Activated naive CD4-positive, alpha-beta T cell treated with anti-CD3 and anti-CD28 coated beads, Interleukin-2, amount 50 U/mL, for 72 hours (primary cell): ENCODE measurements around the gene ZNF764. TPM values are rescaled to one million over a fixed set of nuclear protein-coding genes. Genes with fewer than 3 reads are reported as not detected.
A peak's percentile ranks its signal among the peaks of the same experiment; 100 is the strongest.

Source experiments
- ATAC-seq, 2 donors: fragments of 150-1000 bp; cut with Tn5 transposase; 2 replicates each; pipeline ENCODE4 v1.10.0; 2021; ENCODE audit warnings: mild to moderate bottlenecking in 2 of 2, moderate library complexity in 2 of 2
- DNase-seq, 2 donors: peaks; one replicate each; pipeline ENCODE4 v3.0.0; 2021 to 2022; ENCODE audit warnings: low spot score in 2 of 2
- H3K27ac Mint-ChIP-seq, 2 donors: one replicate each; pipeline ENCODE4 v1.8.0; 2022; ENCODE audit warnings: mild to moderate bottlenecking in 2 of 2, mixed read lengths in 2 of 2
- H3K36me3 Mint-ChIP-seq, 2 donors: one replicate each; pipeline ENCODE4 v1.8.0; 2022; ENCODE audit warnings: mixed read lengths in 2 of 2
- H3K9me3 Mint-ChIP-seq, 2 donors: one replicate each; pipeline ENCODE4 v1.8.0; 2022; ENCODE audit warnings: mixed read lengths in 2 of 2
- total RNA-seq, 2 donors: library from RNA; stranded (reverse); gene quantifications; one replicate each; pipeline ENCODE4 v1.2.3, GENCODE V29; 2022

The ZNF764 gene
- total RNA-seq, 2 donors from 2014 or later: 11.1 to 11.6 TPM

GRCh38 chr16:30581457-30581856, 23.3 kb upstream of the ZNF764 start:
- DNase-seq (no peak), ATAC-seq (no peak)
- no peak overlapping the region for H3K27ac Mint-ChIP-seq
- peaks cover 9 to 18% of the 10 kb centered on the region in 2 donors for H3K36me3 Mint-ChIP-seq
- no peaks in the 10 kb centered on the region for H3K9me3 Mint-ChIP-seq

DNA sequence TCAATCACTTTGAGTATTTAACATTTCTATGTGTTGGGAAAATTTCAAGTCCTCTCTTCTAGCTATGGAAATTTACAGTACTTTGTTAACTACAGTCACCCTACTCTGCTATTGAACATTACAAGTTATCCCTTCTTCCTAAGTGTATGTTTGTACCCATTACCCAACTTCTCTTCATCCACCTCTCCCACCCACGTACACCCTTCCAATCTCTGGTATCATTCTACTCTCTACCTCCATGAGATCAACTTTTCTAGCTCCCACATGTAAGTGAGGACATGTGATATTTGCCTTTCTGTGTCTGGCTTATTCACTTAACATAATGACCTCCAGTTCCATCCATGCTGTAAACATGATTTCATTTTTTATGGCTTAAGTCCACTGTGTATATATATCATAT, 16.5 kb upstream of the ZNF764 start:
- no peak overlapping the region for H3K27ac Mint-ChIP-seq
- H3K9me3 Mint-ChIP-seq: no peaks in the 10 kb centered on the region
- DNase-seq (no peak), ATAC-seq (no peak)
- H3K36me3 Mint-ChIP-seq: peaks cover 6 to 15% of the 10 kb centered on the region in 2 donors

GRCh38 chr16:30571445-30572322, 13.5 kb upstream of the ZNF764 start, which contains the start of gene ZNF688:
Gene ZNF688, minus strand, starts transcription at chr16:30571714. Its CDS starts 85 bp downstream, at chr16:30571629.
- H3K36me3 Mint-ChIP-seq: peaks cover 6 to 15% of the 10 kb centered on the region in 2 donors
- DNase-seq (peak; percentile 88 to 90), ATAC-seq (peak; percentile 66 to 81)
- H3K9me3 Mint-ChIP-seq: no peaks in the 10 kb centered on the region
- peak within 1 kb of the TSS; percentile 93 to 98 for H3K27ac Mint-ChIP-seq

GRCh38 chr16:30570636-30571444, 12.7 kb upstream of the ZNF764 start:
- Mint-ChIP-seq H3K27ac (peak overlapping the region; percentile 93 to 97), H3K9me3 (no peaks in the 10 kb centered on the region), H3K36me3 (peaks cover 6 to 15% of the 10 kb centered on the region in 2 donors)
- DNase-seq (no peak), ATAC-seq (no peak)

DNA sequence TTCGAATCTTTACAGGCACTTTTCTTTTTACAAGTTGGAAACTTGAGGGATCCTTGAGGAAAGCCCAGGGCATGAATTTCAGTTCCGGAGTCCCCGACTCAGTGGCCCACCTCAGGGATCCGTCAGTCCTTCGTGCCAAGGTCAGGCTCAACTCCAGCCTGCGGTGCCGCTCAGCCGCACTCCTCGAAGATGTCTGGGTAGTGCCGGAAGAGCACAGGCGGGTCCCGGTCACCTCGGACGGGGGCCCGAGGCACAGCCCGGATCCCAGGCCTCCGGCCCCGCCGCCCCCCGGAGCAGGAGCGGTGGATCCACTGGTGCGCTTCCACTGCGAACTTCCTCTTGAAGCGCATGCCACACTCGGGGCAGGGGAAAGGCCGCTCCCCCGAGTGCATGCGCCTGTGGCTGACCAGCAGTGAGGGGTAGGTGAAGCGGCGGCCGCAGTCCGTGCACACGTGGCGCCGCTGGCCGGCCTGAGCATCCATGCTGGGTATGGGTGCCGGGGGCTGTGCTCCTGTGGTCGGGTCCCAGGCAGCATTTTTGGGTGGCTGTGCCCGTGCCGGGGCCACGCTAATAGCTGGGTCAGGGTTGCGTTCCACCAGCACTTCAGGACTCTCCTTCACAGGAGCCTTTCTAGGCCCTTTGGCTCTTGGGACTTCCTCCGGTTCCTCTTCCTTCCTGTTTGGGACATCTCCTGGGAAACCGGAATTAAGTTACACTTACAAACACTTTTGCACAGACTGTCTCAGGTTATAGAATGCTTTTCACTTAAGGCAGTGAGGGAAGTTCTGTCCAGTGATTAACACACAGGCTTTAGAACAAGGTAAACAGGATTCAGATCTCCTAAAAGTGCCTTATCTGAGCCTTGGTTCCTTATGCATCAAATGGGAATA, 11.8 kb upstream of the ZNF764 start:
- ATAC-seq (no peak), DNase-seq (no peak)
- H3K27ac Mint-ChIP-seq: peak overlapping the region; percentile 50 to 93
- no peaks in the 10 kb centered on the region for H3K9me3 Mint-ChIP-seq
- H3K36me3 Mint-ChIP-seq: peaks cover 6 to 15% of the 10 kb centered on the region in 2 donors

- Mint-ChIP-seq H3K9me3 (no peaks in the 10 kb centered on the region), H3K27ac (peak overlapping the region; percentile 50 to 97), H3K36me3 (peaks cover 6 to 15% of the 10 kb centered on the region in 2 donors)
- DNase-seq (no peak), ATAC-seq (no peak)
Measured at GRCh38 chr16:30569281-30569680, 11.1 kb upstream of the ZNF764 start.

GRCh38 chr16:30567991-30568638, 9.9 kb upstream of the ZNF764 start:
- peak overlapping the region; percentile 97 to 98 for H3K27ac Mint-ChIP-seq
- peaks cover 6 to 11% of the 10 kb centered on the region in 2 donors for H3K36me3 Mint-ChIP-seq
- ATAC-seq (peak; percentile 66 to 69), DNase-seq (peak in 1 of 2 donors; percentile 37)
- no peaks in the 10 kb centered on the region for H3K9me3 Mint-ChIP-seq

DNA sequence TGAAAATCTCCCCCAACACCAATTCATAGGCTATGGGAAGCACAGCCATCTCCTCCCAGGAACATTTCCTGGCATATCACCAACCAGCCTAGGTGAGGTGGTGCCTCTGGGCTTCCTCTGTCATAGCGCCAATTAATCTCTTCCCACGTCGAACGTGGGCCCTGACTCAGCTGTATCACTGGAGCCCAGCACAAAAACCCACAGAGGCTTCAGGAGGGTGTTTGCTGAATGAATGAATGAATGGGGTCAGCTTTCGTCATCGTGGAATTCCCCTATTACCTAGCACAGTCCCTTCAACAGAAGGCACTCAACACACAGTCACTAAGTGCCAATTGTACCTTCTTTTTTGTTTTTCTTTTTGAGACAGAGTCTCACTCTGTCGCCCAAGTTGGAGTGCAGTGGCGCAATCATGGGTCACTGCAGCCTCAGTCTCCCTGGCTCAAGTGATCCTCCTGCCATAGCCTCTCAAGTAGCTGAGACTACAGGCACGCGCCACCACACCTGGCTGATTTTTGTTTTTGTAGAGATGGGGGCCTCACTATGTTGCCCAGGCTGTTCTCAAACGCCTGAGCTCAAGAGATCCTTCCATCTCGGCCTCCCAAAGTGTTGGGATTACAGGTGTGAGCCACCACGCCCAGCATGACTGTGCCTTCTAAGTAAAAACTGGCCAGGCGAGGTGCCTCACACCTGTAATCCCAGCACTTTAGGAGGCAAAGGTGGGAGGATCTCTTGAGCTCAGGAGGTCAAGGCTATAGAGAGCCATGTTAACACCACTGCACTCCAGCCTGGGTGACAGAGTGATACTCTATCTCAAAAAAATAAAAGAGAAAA, 9.2 kb upstream of the ZNF764 start:
- no peaks in the 10 kb centered on the region for H3K9me3 Mint-ChIP-seq
- peaks cover 6 to 8% of the 10 kb centered on the region in 2 donors for H3K36me3 Mint-ChIP-seq
- peak overlapping the region; percentile 97 to 98 for H3K27ac Mint-ChIP-seq
- ATAC-seq (peak; percentile 48 to 70), DNase-seq (peak; percentile 45 to 79)

- no peaks in the 10 kb centered on the region for H3K9me3 Mint-ChIP-seq
- no peak for ATAC-seq
- peaks cover 3 to 4% of the 10 kb centered on the region in 2 donors for H3K36me3 Mint-ChIP-seq
- H3K27ac Mint-ChIP-seq: peak overlapping the region in 1 of 2 donors; percentile 97
- no peak for DNase-seq
Measured at GRCh38 chr16:30566531-30566930, 8.4 kb upstream of the ZNF764 start.

GRCh38 chr16:30565984-30566383, 7.8 kb upstream of the ZNF764 start:
- Mint-ChIP-seq H3K36me3 (peaks cover 4 to 5% of the 10 kb centered on the region in 2 donors), H3K9me3 (no peaks in the 10 kb centered on the region), H3K27ac (no peak overlapping the region)
- DNase-seq (no peak), ATAC-seq (no peak)

DNA sequence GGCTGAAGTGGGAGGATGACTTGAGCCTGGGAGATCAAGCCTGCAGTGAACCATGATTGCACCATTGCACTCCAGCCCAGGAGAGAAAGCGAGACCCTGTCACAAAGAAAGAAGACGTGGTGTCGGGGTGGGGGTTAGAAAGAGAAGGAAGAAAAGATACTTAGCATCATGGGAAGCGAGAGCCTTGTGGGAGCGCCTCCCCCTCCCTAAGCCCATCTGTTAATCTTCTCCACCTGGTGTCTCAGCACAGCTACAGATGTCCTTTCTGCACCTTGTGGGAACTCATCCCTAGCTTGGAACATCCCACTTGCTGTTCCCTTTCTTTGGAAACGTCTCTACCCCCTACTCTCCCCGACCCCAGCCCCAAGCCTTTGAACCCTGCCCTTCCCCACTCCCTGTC, 7.4 kb upstream of the ZNF764 start:
- DNase-seq (no peak), ATAC-seq (no peak)
- Mint-ChIP-seq H3K36me3 (peaks cover 4 to 5% of the 10 kb centered on the region in 2 donors), H3K9me3 (no peaks in the 10 kb centered on the region), H3K27ac (no peak overlapping the region)

DNA sequence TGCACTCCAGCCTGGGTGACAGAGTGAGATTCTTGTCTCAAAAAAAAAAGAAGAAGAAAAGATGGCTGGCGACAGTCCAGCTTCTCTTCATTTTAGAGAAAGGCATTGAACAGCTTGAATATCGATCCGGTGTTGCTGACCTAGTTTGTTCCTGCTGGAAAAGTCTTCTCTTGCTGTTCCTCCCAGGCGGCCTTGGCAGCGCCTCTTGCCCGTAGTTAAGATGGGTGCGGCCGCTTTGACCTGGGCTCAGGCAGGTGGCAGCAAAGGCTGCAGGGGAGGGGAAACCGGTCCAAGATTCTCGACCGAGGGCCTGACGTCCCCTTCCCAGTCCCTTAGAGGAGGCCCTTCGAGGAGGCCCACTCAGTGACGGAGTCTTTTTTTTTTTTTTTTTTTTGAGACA, 3.8 kb upstream of the ZNF764 start:
- ATAC-seq (no peak), DNase-seq (no peak)
- Mint-ChIP-seq H3K36me3 (peaks cover 7 to 10% of the 10 kb centered on the region in 2 donors), H3K9me3 (no peaks in the 10 kb centered on the region), H3K27ac (peak overlapping the region in 1 of 2 donors; percentile 85)

DNA sequence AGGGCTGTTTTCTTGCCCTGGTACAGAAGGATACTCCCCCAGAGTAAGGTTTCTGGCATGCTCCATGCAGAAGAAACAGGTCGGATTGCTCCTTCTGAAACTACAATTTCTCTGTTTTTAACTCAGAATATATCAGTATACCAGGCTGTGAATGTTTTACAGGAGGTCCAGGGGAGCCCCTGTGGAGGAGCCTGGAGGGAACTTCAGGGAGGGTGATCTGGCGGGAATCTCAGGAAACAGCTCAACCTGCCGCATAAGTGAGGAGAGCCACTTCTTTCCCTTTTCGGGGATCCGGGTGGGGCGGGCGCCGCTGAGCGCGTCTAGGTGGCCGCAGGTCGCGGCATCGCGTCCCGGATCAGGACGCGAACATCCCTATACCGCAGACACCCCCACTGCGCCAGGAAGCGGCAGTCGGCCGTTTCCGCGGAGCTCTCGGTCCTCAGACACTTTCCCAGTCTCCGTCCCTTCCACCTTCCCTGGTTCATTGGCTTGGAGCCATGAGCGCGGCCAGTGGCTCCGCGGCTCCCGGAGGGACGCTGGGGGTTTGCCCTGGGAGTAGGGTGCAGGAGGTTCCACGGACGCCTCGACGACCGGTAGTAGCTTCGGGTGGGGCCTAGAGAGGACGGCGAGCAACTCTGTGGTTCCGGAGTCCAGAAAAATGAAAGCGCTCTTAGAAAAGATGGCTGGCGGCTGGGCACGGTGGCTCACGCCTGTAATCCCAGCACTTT, 3.1 kb upstream of the ZNF764 start:
- peaks cover 6 to 11% of the 10 kb centered on the region in 2 donors for H3K36me3 Mint-ChIP-seq
- peak overlapping the region; percentile 85 to 88 for H3K27ac Mint-ChIP-seq
- ATAC-seq: no peak
- H3K9me3 Mint-ChIP-seq: no peaks in the 10 kb centered on the region
- DNase-seq: no peak

DNA sequence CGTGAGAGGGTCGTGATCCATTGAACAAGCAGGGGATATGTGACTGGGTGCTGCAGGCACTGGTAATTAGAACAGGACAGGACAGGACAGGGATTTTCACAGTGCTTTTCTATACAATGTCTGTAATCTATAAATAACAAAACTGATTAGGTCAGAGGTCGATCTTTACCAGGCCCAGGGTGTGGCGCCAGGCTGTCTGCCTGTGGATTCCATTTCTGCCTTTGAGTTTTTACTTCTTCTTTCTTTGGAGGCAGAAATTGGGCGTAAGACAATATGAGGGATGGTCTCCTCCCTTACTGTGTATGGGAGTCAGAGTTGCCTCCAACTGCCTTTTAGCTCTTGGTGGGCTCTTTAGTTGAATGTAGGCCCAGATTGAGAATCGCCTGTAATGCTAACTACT, 1.5 kb upstream of the ZNF764 start:
- ATAC-seq (no peak), DNase-seq (no peak)
- Mint-ChIP-seq H3K9me3 (no peaks in the 10 kb centered on the region), H3K27ac (peak overlapping the region; percentile 38 to 90), H3K36me3 (peaks cover 6 to 15% of the 10 kb centered on the region in 2 donors)
